GM10248 (cell line): ENCODE measurements around the gene MMP28.
A peak's percentile ranks its signal among the peaks of the same experiment; 100 is the strongest.

ENCODE experiments used
- CTCF ChIA-PET: fragments of 300-600 bp; sonication (Branson Sonifier 250); formaldehyde crosslinking; extraction: SDS; loops from one replicate; lab custom pipeline; 2021; ENCODE audit warnings: antibody characterized with exemption; lab: Yijun Ruan, JAX
- POLR2A ChIA-PET: fragments of 350-650 bp; sonication (Branson Sonifier 250); formaldehyde crosslinking; extraction: SDS; loops from one replicate; lab custom pipeline; 2020; ENCODE audit warnings: antibody characterized with exemption; lab: Yijun Ruan, JAX
- DNase-seq: peaks from one replicate; pipeline ENCODE4 v3.0.0; 2012; ENCODE audit errors: extremely low spot score
- TF ChIP-seq, protein P1 (sequence below): IDR thresholded peaks from 2 replicates; pipeline ENCODE4 v1.5.1; 2012; ENCODE audit warnings: mild to moderate bottlenecking, low read depth; ENCODE audit errors: extremely low read depth, missing control alignments, control extremely low read depth

Gene MMP28

DNA sequence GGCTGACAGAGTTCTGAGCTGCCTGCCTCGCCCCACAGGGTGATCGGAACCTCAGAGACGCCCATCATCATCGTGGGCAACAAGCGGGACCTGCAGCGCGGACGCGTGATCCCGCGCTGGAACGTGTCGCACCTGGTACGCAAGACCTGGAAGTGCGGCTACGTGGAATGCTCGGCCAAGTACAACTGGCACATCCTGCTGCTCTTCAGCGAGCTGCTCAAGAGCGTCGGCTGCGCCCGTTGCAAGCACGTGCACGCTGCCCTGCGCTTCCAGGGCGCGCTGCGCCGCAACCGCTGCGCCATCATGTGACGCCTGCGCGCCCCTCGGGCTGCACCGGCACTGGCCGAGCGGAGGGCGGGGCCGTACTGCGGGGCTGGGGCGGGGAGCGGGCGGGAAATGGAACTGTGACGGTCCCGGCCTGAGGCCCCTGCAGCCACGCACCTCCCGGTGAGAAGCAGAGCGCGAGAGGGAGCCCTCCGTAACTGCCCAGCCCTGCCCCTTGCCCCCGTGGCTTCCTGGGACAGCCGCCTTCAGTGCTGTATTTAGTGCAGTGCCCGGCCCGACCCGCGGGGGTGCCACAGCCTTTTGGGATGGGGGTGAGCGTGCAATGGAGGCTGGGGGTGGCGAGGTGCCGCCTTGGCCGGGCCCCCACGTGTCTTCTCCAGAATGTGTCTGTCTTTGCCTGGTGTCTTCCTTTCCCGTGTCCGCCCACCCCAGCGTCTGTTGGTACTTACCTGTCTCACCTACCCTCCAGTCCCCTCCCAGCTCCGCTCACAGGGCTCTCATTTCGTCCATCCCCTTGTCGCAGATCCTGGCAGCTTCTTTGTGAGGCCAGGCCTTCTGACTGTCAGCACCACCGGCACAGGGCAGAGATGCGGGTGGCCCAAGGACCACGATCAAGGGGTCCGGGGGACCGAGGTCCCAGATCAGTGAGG lies 54.2 kb downstream of the MMP28 start:
- TF ChIP-seq, protein P1, sequence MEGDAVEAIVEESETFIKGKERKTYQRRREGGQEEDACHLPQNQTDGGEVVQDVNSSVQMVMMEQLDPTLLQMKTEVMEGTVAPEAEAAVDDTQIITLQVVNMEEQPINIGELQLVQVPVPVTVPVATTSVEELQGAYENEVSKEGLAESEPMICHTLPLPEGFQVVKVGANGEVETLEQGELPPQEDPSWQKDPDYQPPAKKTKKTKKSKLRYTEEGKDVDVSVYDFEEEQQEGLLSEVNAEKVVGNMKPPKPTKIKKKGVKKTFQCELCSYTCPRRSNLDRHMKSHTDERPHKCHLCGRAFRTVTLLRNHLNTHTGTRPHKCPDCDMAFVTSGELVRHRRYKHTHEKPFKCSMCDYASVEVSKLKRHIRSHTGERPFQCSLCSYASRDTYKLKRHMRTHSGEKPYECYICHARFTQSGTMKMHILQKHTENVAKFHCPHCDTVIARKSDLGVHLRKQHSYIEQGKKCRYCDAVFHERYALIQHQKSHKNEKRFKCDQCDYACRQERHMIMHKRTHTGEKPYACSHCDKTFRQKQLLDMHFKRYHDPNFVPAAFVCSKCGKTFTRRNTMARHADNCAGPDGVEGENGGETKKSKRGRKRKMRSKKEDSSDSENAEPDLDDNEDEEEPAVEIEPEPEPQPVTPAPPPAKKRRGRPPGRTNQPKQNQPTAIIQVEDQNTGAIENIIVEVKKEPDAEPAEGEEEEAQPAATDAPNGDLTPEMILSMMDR: no peak
- ChIA-PET POLR2A (no interaction called here), CTCF (interaction anchor here (2.1 kb wide), 1 partner anchor 22 kb away, joined by 5 read pairs; no protein-coding TSS in a partner anchor)
- DNase-seq: no peak

- no peak for DNase-seq
- TF ChIP-seq, protein P1: no peak
- ChIA-PET POLR2A (no interaction called here), CTCF (interaction anchor here (0.8 to 1.0 kb wide), 2 partner anchors 127 to 207 kb away, joined by 3 to 4 read pairs; no protein-coding TSS in a partner anchor)
Measured at GRCh38 chr17:35740216-35740615, 55.2 kb downstream of the MMP28 start.

DNA sequence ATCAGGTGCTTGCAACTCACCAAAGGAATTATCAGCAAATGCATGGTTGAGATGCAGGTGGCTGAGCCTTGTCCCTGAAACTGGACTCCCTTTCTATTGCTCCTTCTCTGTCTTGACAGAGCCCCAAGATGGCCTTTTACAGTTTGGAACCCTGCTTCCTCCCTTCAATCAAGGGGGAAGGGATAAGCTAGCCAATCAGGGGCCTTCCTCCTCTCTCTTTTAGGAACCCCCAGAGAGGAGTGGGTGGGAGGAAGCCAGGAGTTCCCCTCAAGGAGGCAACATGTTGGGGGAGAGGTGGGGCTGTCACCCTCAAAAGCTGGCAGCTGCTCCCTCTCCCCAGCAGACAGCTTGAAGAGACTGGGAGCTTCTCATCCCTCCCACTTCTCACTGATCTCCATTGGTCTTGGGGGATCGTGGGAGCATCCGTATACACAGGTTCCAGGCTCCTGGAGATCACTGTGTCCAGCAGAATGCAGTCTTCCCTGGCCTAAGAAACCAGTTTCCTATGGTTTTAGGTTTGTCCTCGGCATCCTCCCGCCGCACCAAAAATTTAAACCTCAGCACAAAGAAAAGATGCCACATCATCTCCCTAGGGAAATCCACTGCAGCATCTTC lies 56.8 kb downstream of the MMP28 start:
- ChIA-PET CTCF (interaction anchor here (1.0 to 3.2 kb wide), 2 partner anchors 9 kb away, joined by 5 to 18 read pairs; no protein-coding TSS in a partner anchor), POLR2A (no interaction called here)
- peak; percentile 21 for DNase-seq
- TF ChIP-seq, protein P1: no peak

DNA sequence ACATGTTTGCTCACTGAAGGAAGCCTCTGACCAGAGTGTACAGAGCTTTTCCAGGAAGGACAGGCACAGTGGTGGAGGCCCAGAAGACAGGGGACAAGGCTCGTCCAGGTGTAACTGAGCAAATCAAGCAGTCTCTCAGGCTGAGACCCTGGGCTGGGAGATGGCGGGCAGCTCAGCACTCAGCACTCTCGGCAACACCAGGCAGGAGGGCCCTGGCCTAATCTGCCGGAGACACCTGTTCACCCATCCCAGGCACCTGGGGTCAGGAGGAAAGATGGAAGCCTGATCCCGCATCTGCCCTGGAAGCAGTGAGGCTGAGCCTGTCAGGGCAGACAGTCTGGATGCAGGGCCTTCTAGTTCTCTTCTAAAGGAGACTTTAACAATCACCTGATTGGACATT lies 59.2 kb downstream of the MMP28 start:
- CTCF ChIA-PET: interaction anchor here (1.4 to 3.2 kb wide), 4 partner anchors 12 to 28 kb away, joined by 3 to 18 read pairs (median 4); no protein-coding TSS in a partner anchor
- POLR2A ChIA-PET: no interaction called here

GRCh38 chr17:35735036-35735805 lies 60.2 kb downstream of the MMP28 start:
- CTCF ChIA-PET: interaction anchor here (1.4 to 3.2 kb wide), 4 partner anchors 12 to 29 kb away, joined by 3 to 18 read pairs (median 4); no protein-coding TSS in a partner anchor
- TF ChIP-seq, protein P1: no peak
- POLR2A ChIA-PET: no interaction called here
- no peak for DNase-seq

More for the DNA sequence above, 59.2 kb downstream of the MMP28 start:
- TF ChIP-seq, protein P1: no peak
- no peak for DNase-seq
